ENCODE results near the gene KCNK6. TPM values are rescaled to one million over a fixed set of nuclear protein-coding genes. Genes with fewer than 3 reads are reported as not detected.

The KCNK6 gene
- 1 to 10 TPM; 1.9 to 3.4 (median 2.5) TPM for polyA plus RNA-seq (ENCODE audit: insufficient read length in 10 of 10)
- long read RNA-seq, donor 1: 0 reads
- long read RNA-seq, donor 2: 0 reads
- long read RNA-seq, donor 3: 0 reads
- long read RNA-seq, donor 4: 0 reads
- long read RNA-seq, donor 5, partial matches to known transcripts: 0 of 1 reads
- long read RNA-seq, donor 5, other reads (novel, unspliced or antisense): 0 of 1 reads
- long read RNA-seq, donor 6: 0 reads
- long read RNA-seq, donor 7, full-length matches to known transcripts: 1 of 1 reads
- long read RNA-seq, donor 7, partial matches to known transcripts: 0 of 1 reads
- long read RNA-seq, donor 7, other reads (novel, unspliced or antisense): 0 of 1 reads
- long read RNA-seq, donor 8: 0 reads
- long read RNA-seq, donor 9: 0 reads

- DNase-seq: peak in 1 of 3 donors; percentile 86
Observed at GRCh38 chr19:38319421-38320258, at the start of gene KCNK6. Gene KCNK6 (plus strand): TSS chr19:38319845. CDS start chr19:38319951, 106 bp downstream.

DNA sequence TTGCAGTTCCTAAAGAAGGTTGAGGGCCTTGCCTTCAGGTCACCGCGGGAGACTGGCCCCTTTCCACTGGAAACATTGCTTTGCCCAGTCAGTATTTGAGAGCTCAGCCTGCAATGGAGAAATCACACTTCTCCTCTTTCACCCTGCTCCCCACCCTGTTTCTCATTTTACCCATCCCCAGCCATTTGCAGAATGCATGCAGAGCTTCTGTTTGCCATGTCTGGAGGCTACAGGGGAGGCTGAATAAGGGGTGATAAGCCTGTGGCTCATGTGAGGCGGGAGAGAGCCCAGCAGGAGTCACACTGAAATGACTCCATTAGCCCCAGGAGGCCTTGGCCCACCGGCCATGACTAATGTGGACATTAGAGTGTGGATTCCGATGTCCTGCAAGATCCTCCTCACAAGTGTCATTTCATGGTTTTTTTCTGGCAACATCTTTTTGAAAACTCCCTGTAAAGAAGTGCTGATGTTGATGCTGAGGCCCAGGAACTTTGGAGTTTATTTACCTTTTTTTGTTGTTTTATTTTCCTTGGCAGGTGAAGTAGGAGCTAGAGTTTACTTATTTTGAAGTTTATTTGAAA, 49.0 kb upstream of the KCNK6 start:
- no peak for DNase-seq

- no peak for DNase-seq
Observed at GRCh38 chr19:38273499-38273898, 46.1 kb upstream of the KCNK6 start.

DNA sequence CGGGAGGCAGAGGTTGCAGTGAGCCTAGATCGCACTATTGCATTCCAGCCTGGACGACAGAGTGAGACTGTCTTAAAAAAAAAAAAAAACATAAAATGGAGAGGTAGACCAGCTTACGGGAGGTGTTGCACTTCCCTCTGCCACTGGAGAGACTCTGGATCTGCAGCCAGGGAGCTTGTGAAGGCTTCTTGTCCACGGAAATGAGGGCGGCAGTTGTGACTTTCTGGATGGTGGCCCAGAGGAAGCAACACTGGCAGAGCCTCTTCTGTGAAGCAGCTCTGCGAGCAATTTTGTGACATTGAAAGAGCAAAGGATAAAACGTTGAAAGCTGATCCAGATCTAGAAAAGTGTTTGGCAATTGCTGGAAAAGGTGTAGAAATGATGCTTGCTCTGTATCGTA, 44.9 kb upstream of the KCNK6 start:
- no peak for DNase-seq

DNA sequence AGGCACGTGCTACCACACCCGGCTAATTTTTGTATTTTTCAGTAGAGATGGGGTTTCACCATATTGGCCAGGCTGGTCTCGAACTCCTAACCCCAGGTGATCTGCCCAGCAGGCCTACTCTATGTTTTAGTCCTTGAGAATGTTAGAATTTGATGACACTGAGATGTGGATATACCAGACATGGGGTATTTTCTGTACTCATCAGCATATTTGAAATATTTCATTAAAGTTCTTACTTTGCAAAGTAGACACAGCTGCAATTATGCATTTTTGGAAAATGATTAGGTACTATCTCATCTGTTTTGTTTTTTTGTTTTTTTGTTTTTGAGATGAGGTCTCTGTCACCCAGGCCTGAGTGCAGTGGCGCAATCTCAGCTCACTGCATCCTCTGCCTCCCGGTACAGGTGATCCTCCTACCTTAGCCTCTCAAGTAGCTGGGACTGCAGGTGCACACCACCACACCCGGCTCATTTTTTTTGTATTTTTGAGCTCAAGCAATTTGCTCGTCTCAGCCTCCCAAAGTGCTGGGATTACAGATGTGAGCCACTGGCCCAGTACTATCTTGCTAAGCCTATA, 42.6 kb upstream of the KCNK6 start:
- no peak for DNase-seq

- DNase-seq: no peak
Observed at GRCh38 chr19:38277549-38277948, 42.1 kb upstream of the KCNK6 start.

GRCh38 chr19:38277969-38278680, 41.5 kb upstream of the KCNK6 start:
- DNase-seq: no peak

- no peak for DNase-seq
Observed at GRCh38 chr19:38278751-38279150, 40.9 kb upstream of the KCNK6 start.

DNA sequence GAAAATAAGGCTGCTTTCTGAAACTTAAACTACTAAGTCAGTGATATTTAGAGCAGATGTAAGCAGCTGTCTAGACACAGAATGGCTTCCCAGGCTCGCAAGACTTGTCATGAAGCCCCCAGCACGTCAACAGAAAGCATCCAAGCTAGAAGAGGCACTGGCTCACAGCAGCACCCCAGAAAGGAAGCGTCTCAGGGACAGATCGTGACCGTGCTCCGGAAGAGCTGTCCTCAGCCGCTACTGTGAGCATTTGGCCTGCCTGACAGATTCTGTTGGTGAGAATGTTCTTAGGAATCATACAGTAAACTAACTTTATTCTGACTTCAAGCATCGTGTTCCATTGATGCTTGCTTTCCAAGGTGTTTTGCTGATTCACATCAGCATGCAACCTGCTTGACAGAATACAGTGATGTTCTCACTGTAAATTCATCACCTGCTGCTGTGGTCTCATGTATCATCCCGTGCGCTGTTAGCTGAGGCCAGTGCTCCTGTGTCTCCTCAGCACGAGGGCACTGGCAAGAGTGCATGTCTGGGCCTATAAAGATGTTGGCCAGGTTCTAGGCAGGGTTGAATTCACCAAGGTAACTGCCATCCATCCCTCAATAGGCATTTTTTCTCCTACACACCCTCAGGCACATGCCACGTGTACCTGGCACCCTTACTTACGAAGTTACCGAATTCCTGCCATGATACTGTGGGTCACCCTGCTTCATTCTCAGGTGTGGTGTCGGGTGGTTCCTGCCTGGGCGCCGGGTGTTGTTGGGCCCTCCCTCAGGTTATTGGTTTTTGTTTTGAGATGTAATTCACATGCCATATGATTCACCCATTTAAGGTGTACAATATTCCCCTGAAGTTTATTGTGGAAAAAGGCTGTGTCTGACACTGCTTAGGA, 39.4 kb upstream of the KCNK6 start:
- DNase-seq: no peak

DNA sequence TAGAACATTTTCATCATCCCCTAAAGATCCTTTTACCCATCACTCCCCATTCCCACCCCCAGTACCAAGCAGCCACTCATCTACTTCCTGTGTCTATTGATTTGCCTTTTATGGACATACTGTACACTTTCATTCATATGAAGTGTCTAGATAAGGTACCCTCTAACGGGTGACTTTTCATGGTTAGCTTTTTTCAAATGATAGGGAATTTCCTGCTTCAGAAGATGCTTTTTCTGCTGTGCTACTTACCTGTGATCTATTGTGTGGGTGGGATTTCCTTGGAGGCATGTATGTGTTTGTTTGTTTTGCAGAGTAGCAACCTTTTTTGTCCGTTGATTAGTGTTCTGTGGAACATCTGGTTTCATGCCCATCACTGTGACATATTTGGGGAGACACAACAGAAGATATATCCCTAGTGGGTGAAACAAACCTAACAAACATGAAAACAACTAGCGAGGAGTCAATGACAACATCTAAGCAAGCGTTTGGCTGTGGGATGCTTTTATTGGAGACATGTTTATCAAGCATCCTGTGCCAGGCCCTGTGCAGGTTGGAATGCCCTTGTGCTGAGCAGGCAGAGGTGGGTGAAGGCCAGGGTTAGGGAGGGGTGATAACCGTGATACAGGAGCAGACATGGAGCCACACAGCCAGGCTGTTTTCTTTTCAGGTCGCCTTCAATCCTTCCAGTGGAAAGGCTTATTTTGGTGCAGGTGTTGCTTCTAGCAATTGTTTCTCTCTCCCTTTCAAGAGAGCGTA, 37.7 kb upstream of the KCNK6 start:
- no peak for DNase-seq

GRCh38 chr19:38283271-38283670, 36.4 kb upstream of the KCNK6 start:
- no peak for DNase-seq

DNA sequence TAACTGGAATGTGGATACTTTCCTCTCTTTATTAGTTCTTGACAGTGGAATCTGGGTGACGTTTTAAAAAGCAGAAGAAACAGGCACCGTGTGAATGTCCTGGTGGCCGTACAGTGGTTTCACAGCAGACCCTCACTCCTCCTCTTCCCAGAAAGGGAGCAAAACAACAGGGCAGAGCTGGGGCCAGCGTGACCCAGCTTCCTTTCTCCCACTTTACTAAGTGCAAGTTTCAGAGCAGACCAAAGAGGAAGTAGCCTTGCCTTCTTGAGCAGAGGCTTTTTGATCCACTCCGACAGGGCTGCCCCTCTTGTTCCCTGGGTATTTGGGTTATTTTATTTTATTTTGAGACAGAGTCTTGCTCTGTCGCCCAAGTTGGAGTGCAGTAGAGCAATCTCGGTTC, 35.2 kb upstream of the KCNK6 start:
- no peak for DNase-seq

GRCh38 chr19:38285567-38285966, 34.1 kb upstream of the KCNK6 start:
- no peak for DNase-seq

- no peak for DNase-seq
Observed at GRCh38 chr19:38287604-38288003, 32.0 kb upstream of the KCNK6 start.

DNA sequence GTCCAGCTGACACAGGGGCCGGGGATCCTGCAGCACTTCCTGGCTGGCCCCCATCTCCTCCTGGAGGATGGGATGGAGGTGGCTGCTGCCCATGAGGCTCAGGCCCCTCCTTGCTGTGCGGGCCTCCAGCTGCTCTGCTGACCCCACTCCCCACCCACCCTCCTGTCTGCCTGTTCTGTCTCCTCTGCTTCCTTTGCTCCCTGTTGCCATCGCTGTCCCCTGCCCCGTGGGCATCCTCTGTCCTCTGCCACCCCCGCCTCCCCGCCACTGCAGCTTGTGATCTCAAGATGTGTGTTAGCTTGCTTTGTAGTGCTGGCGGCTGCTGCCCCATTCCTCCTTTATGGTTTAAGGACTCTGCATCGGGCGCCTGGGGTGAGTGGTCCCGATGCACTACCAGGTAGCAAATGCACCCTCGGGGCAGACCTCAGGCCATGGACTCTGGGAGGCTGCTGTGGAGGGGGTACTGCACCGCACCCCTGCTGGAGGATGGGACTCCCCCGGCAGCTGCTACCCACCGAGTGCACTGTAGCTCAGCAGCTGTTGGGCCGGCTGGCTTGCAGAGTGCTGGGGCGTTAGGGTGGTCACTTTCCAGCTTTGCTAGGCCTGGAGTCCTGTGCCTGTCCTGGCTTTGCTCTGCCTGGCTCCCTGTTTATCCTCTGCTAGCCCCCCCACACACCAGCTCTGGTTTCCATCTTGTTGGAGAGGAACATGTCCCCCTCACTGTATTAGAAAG, 31.4 kb upstream of the KCNK6 start:
- no peak for DNase-seq

- DNase-seq: no peak
Observed at GRCh38 chr19:38289955-38290354, 29.7 kb upstream of the KCNK6 start.

DNA sequence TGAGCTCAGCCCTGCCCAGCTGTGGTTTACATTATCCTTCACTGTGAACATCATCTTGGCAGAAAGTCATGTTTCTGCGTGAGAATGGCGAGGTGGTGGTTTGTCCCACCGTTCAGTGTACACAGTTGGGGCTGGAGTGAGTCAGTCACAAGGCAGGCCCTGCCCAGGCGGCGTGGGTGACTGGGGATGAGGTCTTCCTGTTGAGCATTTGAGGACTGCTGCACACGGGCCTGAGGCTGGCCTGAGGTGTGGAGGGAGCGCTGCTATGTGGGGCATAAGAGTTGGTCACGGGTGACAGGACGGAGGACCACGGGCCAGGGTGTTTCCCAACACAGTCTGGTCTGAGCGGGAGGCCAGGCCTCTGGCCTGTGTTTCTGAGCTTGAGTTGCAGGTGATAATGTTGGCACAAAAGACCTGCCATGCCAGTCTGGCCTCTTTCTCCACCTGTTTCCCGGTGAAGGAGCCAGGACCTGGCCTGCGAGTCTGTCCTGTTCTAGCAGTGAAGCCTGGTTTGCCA, 29.0 kb upstream of the KCNK6 start:
- DNase-seq: peak in 2 of 3 donors; percentile 49 to 52

- DNase-seq: no peak
Observed at GRCh38 chr19:38291855-38292254, 27.8 kb upstream of the KCNK6 start.

- no peak for DNase-seq
Observed at GRCh38 chr19:38293281-38293680, 26.4 kb upstream of the KCNK6 start.
